ENCODE data around the gene FYN.
"Not testable (repeated sequence)": the region's sequence is repeated elsewhere in the genome, so short reads cannot be mapped to it uniquely, and the experiment has no call there.

Gene FYN

DNA sequence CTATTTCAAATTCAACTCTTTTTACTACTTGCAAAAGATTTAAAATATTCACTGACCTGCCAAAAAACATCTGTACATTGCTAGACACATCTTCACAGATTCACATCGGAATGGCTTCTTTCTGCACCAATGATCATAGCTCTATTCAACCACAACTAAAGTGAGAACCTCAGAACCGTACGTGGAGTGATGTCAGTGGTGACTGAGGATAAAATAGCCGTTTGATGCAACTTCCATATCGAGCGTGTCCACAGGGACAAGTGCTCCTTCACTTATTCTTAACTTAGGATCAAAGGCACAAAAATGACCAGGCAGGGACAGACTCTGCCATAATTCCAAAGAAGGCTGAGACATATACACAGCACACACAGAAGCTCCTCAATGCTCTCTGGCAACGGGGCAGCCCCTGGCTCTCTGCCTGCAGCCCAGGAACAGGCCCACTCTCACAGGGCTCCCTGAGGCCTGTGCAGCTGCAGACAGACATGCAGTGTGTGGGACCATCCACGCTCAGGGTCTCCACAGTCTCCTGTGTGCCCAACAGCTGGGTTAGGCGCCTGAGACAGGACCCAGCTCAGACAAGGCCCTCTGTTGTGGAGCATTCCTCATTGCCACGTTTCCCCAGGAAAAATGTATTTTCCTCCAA lies 22.8 kb downstream of the FYN start:
- DNase-seq, result peak; percentile 40

DNA sequence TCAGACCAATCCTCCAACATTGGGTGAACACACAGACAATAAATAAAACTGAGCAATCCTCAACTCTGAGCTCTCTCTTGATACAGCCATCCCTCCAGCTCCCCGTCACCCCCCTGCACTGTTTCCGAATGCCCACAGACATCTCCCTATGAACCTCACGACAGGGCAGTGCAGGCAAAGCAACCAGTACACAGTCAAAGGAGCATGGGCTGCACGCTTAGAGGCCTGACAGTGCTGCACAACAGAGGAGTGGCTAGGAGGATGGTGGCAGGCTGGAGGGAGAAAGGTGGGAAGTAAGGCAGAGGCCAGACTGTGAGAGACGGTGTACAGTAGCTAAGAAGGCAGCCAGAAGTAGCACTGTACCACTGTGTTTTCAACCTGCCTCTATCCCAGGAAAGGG lies 24.0 kb downstream of the FYN start:
- DNase-seq, result no peak

DNA sequence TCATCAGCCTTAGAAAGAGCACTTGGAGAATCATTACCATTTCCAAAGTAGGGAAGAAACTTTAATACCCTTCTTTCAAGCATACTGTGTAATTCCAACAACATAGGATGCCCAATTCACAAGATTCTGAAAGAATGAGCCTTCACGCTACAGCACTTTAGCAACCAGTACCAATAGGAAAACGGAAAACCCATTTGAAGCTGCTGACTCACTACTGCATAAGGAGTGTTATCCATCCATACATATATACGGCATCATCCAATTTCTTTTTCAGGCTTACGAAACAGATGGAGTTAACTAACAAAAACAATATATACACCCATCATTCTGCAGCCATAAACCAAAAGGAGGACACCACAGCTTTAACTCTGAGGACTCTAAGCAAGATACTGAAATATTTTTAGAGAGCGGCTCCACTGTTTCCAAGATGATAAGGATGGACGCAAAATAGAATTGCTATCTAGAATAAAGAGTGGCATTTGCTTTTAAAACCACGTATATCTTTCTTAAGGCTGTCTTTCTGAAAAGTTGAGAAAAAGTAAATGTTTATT lies 24.9 kb downstream of the FYN start:
- no peak for DNase-seq

- no peak for DNase-seq
Observed at GRCh38 chr6:111846492-111847409, 26.5 kb downstream of the FYN start.

- DNase-seq, result no peak
Observed at GRCh38 chr6:111846066-111846465, 27.2 kb downstream of the FYN start.

GRCh38 chr6:111845441-111845871 lies 27.8 kb downstream of the FYN start:
- no peak for DNase-seq

GRCh38 chr6:111844921-111845320 lies 28.3 kb downstream of the FYN start:
- peak; percentile 32 for DNase-seq

GRCh38 chr6:111844376-111844775 lies 28.9 kb downstream of the FYN start:
- no peak for DNase-seq

- peak; percentile 26 for DNase-seq
Observed at GRCh38 chr6:111843347-111844147, 29.7 kb downstream of the FYN start.

DNA sequence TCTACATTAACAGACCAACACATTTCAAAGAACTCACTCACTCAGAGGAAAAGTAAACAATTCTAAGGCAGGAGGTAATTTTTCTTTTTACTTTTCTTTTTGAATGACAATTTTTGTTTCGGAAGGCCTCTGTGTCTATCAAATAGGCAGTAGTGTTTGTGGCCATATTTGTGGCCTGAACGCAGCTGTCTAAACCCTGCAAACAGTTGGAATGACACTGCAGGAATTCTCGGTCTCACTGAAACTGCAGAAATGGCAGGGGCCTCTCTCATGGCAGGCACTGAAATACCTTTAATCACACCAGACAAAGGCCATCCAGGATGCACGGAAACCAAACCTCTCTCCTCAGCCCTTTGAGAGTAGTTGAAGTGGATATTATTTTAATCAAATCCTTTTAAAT lies 30.4 kb downstream of the FYN start:
- DNase-seq, result peak; percentile 9

DNA sequence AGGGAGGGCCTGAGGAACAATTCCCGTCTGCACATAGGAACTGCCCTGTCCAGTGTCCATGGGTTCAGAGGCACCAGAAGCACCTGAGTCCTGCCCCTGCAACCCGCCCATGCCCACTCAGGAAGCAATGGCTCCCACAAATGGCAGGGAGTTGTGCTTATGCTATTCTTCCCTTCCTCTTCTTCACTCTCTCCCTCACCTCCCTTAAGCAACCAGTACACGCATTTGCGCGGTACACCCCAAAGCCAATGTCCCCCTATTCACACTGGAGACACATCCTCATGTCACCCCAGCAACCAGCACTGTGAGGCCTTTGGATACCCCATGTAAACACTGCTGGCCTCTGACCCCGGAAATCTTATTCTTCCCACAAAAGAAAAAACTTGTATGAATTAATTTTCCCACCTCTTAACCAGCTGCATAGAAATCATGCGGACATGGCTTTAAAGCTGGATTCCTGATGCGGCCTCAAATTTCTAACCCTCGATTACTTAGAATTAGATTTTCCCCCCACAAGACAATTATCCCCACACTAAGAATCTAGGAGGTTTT lies 30.9 kb downstream of the FYN start:
- DNase-seq, result no peak

DNA sequence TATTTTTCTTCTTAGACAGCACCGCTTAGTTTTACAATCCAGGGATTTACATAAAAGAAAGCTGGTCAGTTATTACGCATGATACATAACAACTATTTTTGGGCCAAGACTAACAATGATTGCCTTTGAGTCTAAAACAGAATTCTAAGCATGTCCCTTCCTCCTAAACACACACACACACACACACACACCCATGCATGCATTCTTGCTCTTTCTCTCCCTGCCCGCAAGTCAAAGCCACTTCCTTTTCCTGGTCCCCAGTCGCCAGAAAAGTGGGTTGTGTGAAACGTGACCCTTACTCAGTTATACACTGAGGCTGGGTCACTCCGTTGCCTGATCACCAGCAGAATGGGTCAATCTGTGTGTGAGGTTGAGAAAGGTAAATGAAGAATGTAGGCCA lies 31.4 kb downstream of the FYN start:
- no peak for DNase-seq

GRCh38 chr6:111840803-111841202 lies 32.4 kb downstream of the FYN start:
- DNase-seq, result no peak

DNA sequence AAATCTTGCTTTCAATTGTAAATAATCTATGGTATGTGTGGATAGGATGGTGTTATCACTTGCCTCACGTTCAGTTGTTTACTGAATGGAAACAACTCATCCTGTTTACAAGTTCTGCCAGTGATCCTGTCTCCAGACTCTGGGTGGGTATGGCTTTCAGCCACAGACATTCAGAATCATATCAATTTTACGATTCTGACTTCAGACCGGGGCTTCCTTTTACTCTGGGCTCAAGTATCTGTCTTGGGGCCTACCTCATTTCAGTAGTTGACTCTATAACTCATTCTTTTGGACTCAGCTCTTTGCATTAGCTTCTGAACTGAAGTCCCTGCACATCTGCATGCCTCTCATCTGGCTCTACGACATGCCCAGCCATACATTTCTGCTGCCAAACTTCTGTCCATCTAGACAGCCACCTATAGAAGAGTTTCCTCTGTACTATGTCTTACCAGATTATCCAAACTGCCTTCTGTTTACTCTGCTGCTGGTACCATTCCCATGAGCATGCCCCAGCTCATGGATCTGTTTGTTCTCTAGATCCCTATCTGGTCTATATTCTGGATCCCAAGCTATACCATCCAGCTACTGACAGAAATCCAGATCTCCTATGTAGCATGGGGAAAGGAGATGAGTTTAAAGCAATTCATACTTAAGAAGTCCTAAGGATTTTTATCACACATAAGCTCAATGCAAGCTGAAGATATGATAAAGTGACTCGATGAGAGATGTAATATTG lies 34.3 kb downstream of the FYN start:
- DNase-seq, result no peak

GRCh38 chr6:111837641-111838500 lies 35.4 kb downstream of the FYN start:
- DNase-seq, result no peak

DNA sequence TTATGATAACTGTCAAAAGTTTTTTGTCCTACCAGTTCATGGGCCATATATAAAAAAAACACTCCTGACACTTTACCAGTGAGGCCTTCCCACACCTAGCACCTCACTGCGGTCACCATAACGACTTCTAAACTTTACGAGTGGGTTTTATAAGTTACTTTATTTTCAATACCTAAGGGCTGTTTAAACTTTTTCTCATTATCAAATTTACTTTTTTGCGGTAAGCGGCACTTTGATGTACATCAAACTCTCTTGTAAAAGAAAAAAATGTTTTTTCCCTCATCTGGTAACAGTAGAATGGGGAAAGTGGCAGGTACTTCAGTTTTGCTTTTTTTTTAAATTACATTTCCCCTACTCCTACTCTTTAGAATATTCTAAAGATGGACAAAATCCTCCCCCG lies 36.2 kb downstream of the FYN start:
- no peak for DNase-seq

DNA sequence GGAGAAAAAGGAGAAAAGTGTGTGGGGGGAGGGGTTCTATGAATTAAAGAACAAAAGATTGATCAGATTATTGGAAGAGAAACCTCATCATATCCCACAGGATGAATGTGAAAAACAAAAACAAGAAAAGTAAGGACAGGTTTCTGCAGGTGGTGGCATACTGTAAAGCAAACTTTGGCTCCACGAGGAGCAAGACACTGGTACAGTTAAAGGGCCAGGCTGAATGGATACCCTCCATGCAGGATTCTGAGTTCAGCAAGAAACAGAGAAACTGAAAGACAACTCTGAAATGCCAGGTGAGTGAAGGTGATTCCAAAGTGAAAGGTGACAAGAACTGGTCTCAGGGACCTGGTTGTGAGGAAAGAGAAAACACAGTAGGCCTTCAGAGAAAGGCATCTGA lies 37.4 kb downstream of the FYN start:
- DNase-seq, result no peak

DNA sequence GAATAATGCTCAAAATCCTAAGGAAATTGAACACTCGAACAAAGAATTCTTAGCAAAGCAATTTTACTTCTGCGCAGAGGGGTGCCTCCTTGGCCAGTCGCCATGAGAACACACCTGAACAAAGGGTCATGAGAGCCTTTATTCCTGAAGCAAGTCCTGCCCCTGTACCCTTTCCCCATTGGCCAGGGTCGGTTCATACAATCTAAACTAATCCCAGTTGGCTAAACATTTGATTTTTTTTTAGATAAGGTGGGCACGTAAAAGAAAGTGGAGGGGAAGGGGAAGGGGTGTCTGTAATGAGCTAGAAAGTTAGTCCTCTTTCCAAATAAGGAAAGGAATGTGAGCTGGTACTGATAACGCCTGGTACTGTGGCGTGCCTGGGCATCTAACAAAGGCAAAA lies 37.9 kb downstream of the FYN start:
- not testable (repeated sequence) for DNase-seq

DNA sequence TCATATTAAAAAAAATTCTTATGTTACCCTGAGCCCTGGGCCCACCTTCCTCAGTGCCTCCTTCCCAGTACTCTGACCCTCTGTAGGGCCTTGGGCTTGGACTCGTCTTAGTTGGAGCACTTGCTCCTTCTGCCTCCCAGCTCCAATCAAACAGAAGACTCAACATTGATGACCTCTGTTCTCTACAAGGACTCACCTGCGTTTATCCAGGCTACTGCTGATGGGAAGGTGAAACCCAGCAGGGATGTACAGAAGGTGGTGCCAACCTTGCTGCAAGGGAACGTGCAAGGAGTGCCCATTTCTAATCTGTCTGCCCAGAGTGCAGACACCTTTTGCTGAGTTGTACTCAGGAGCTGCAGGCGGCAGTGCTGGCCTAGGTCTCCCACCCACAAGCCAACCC lies 38.9 kb downstream of the FYN start:
- no peak for DNase-seq

GRCh38 chr6:111832833-111833418 lies 40.3 kb downstream of the FYN start:
- no peak for DNase-seq

- DNase-seq, result no peak
Observed at GRCh38 chr6:111831408-111831807, 41.8 kb downstream of the FYN start.

Measured in midbrain (tissue), 1 donor.